Liver (tissue), 9 donors: ENCODE results near the gene OGDHL. TPM values are rescaled to one million over a fixed set of nuclear protein-coding genes. Genes with fewer than 3 reads are reported as not detected.

Experiments used
- DNase-seq: peaks from one replicate; pipeline ENCODE4 v3.0.0-alpha.2; 2017; ENCODE audit warnings: low spot score
- H3K27ac ChIP-seq, 2 donors: one replicate each; pipeline ENCODE4 v1.7.0; 2013; ENCODE audit warnings: inconsistent platforms in 2 of 2, low read length in 2 of 2, control low read depth in 1 of 2, low read depth in 1 of 2, mild to moderate bottlenecking in 1 of 2
- H3K27me3 ChIP-seq, 4 donors: one replicate each; pipeline versions ENCODE4 v1.6.1 to v1.7.0; 2013; ENCODE audit warnings: low read length in 3 of 4, inconsistent platforms in 1 of 4, mild to moderate bottlenecking in 1 of 4, moderate library complexity in 1 of 4; ENCODE audit not compliant: control insufficient read depth in 4 of 4, insufficient read depth in 4 of 4
- H3K36me3 ChIP-seq, 4 donors: one replicate each; pipeline versions ENCODE4 v1.6.1 to v1.7.0; 2013; ENCODE audit warnings: low read length in 3 of 4, mild to moderate bottlenecking in 3 of 4, low read depth in 1 of 4, moderate library complexity in 1 of 4; ENCODE audit not compliant: control insufficient read depth in 4 of 4, insufficient read depth in 3 of 4
- H3K4me1 ChIP-seq, 4 donors: one replicate each; pipeline versions ENCODE4 v1.6.1 to v1.7.0; 2013; ENCODE audit warnings: low read length in 3 of 4, mild to moderate bottlenecking in 3 of 4, moderate library complexity in 1 of 4; ENCODE audit not compliant: control insufficient read depth in 4 of 4, insufficient read depth in 4 of 4
- H3K4me3 ChIP-seq, 3 donors: one replicate each; pipeline versions ENCODE4 v1.6.1 to v1.7.0; 2013; ENCODE audit warnings: low read length in 3 of 3, control low read depth in 1 of 3, low read depth in 1 of 3, mild to moderate bottlenecking in 1 of 3
- H3K9ac ChIP-seq, 2 donors: one replicate each; pipeline ENCODE4 v1.7.0; 2013; ENCODE audit warnings: low read length in 2 of 2, mild to moderate bottlenecking in 2 of 2, moderate library complexity in 2 of 2, control low read depth in 1 of 2, low read depth in 1 of 2
- H3K9me3 ChIP-seq, 4 donors: one replicate each; pipeline versions ENCODE4 v1.6.1 to v1.7.0; 2013; ENCODE audit warnings: low read length in 3 of 4; ENCODE audit not compliant: control insufficient read depth in 4 of 4
- ATF3 ChIP-seq: IDR thresholded peaks from 2 replicates; pipeline ENCODE4 v1.6.1; 2016; ENCODE audit warnings: antibody characterized with exemption
- EGR1 ChIP-seq, 2 donors: IDR thresholded peaks; 2 replicates each; pipeline ENCODE4 v1.6.1; 2016 to 2018; ENCODE audit warnings: antibody characterized with exemption in 2 of 2, low read depth in 2 of 2
- FOXA1 ChIP-seq: IDR thresholded peaks from 2 replicates; pipeline ENCODE4 v1.6.1; 2016; ENCODE audit warnings: antibody characterized with exemption
- FOXA2 ChIP-seq: IDR thresholded peaks from 2 replicates; pipeline ENCODE4 v1.6.1; 2016; ENCODE audit warnings: antibody characterized with exemption
- GABPA ChIP-seq, 2 donors: IDR thresholded peaks in 1 of 2; conservative IDR thresholded peaks in 1 of 2; 2 replicates each; pipeline ENCODE4 v1.6.1; 2016; ENCODE audit warnings: antibody characterized with exemption in 2 of 2, mild to moderate bottlenecking in 1 of 2, moderate library complexity in 1 of 2
- HNF4G ChIP-seq: IDR thresholded peaks from 2 replicates; pipeline ENCODE4 v1.6.1; 2016; ENCODE audit warnings: antibody characterized with exemption
- JUND ChIP-seq, 2 donors: IDR thresholded peaks; 2 replicates each; pipeline ENCODE4 v1.6.1; 2016; ENCODE audit warnings: antibody characterized with exemption in 2 of 2
- NR2F2 ChIP-seq: IDR thresholded peaks from 2 replicates; pipeline ENCODE4 v1.6.1; 2016; ENCODE audit warnings: antibody characterized with exemption
- RAD21 ChIP-seq, 2 donors: IDR thresholded peaks; 2 replicates each; pipeline ENCODE4 v1.6.1; 2016; ENCODE audit warnings: antibody characterized with exemption in 2 of 2, mild to moderate bottlenecking in 2 of 2
- RXRA ChIP-seq, 2 donors: IDR thresholded peaks; 2 replicates each; pipeline ENCODE4 v1.6.1; 2017 to 2018; ENCODE audit warnings: antibody characterized with exemption in 2 of 2, mild to moderate bottlenecking in 1 of 2
- TAF1 ChIP-seq: conservative IDR thresholded peaks from 2 replicates; pipeline ENCODE4 v1.6.1; 2016; ENCODE audit warnings: antibody characterized with exemption, mild to moderate bottlenecking
- WGBS: extraction: QIAGEN DNeasy Blood & Tissue Kit; methylation state at CpG from one replicate; pipeline ENCODE4 v1.1.7; 2013; 5-methylcytosine and 5-hydroxymethylcytosine counted together
- polyA plus RNA-seq, 2 donors: library from polyadenylated mRNA; stranded (reverse) in 1 of 2; unstranded in 1 of 2; fragments of 200-250 nt in 1 of 2; fragments of >200 nt in 1 of 2; fragmentation: Nextera tagmentation in 1 of 2; extraction: Ambion mirVana in 1 of 2; gene quantifications; one replicate each; pipeline versions ENCODE4 v1.2.1 to v1.2.3, GENCODE V29; 2013 to 2015
- total RNA-seq, 2 donors: library from RNA; depleted of rRNA; stranded (reverse); fragments of >200 nt; gene quantifications; one replicate each; pipeline ENCODE4 v1.2.3, GENCODE V29; 2014
- TF ChIP-seq, protein P1 (sequence below): IDR thresholded peaks from 2 replicates; pipeline ENCODE4 v1.6.1; 2016; ENCODE audit warnings: antibody characterized with exemption, mild to moderate bottlenecking
- TF ChIP-seq, protein P2 (sequence below): IDR thresholded peaks from 2 replicates; pipeline ENCODE4 v1.6.1; 2016; ENCODE audit warnings: antibody characterized with exemption
- donor health status: healthy.
- donor health status: healthy.
- donor health status: healthy.
- donor health status: healthy.
- donor health status: healthy.

Gene OGDHL
- total and polyA plus RNA-seq, 4 donors = 5.2 to 67.9 (median 49.7) TPM

DNA sequence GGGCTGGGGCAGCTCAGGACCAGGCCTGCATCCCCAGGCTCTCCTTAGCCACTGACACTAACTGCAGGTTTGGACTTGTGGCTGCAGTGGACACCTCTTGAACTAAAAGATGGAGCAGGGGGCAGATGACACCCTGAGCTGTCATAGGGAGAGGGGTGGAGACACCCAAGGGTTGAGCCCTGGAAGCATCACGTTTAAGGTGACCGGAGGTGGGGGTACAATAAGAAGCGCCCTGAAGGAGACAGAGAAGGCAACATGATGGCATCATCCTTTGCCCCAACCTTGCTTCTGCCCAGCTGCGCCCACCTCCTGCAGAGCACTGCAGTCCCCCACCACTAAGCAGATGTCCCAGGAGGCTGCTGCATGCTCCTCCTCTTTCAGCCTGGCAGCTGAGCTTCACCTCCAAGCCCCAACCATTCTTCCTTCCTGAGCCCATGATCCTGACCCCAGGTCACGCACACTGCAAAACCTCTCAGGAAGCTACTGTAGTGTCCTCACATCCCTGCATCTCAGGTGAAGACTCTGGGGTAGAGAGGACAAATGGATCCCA, 25.5 kb downstream of the OGDHL start:
- Histone ChIP-seq H3K27me3 (no peaks in the 10 kb centered on the region), H3K36me3 (peaks cover 9 to 69% (median 33%) of the 10 kb centered on the region in 4 donors), H3K9me3 (no peaks in the 10 kb centered on the region), H3K27ac (no peak overlapping the region), H3K9ac (no peak overlapping the region), H3K4me3 (no peak overlapping the region), H3K4me1 (no peaks in the 10 kb centered on the region)
- DNase-seq = no peak
- 94% methylated on average over 5 of the region's 5 CpGs for WGBS
- TF ChIP-seq NR2F2 = no peak
- TF ChIP-seq, protein P1, sequence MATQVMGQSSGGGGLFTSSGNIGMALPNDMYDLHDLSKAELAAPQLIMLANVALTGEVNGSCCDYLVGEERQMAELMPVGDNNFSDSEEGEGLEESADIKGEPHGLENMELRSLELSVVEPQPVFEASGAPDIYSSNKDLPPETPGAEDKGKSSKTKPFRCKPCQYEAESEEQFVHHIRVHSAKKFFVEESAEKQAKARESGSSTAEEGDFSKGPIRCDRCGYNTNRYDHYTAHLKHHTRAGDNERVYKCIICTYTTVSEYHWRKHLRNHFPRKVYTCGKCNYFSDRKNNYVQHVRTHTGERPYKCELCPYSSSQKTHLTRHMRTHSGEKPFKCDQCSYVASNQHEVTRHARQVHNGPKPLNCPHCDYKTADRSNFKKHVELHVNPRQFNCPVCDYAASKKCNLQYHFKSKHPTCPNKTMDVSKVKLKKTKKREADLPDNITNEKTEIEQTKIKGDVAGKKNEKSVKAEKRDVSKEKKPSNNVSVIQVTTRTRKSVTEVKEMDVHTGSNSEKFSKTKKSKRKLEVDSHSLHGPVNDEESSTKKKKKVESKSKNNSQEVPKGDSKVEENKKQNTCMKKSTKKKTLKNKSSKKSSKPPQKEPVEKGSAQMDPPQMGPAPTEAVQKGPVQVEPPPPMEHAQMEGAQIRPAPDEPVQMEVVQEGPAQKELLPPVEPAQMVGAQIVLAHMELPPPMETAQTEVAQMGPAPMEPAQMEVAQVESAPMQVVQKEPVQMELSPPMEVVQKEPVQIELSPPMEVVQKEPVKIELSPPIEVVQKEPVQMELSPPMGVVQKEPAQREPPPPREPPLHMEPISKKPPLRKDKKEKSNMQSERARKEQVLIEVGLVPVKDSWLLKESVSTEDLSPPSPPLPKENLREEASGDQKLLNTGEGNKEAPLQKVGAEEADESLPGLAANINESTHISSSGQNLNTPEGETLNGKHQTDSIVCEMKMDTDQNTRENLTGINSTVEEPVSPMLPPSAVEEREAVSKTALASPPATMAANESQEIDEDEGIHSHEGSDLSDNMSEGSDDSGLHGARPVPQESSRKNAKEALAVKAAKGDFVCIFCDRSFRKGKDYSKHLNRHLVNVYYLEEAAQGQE = no peak

DNA sequence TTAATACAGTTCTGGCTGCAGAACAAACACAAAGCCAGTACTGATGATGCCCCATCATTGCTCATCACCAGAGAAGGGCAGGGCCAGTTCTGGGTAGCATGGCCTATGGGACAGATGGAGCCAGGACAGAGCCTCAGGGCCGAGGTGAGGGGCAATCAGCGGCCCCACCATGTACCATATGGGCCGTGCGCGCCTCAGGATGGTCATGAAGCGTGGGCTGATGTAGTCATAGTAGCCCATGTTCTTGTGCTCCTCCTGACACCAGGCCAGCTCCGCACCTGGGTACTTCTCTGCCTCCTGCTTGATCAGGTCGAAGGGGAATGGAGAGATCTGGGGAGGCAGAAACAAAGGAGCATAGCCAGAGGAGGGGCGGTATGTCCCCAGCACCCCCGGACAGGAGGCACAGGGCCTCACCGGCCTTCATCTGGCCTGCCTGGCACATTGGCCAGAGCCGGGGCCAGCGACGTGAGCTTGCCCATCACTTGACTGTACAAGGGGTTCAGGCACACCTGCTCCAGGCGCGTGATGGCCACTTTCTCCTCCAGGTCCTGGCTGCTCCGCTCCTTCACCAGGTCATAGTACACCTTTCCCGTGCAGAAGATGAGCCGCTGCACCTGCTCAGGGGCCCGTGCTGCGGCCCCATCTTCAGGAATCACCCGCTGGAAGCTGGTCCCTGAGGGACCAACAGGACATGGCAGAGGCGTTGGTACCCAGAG, 26.1 kb downstream of the OGDHL start:
- Histone ChIP-seq H3K4me1 (no peaks in the 10 kb centered on the region), H3K9ac (no peak overlapping the region), H3K9me3 (no peaks in the 10 kb centered on the region), H3K27me3 (no peaks in the 10 kb centered on the region), H3K36me3 (peaks cover 9 to 63% (median 31%) of the 10 kb centered on the region in 4 donors), H3K4me3 (no peak overlapping the region), H3K27ac (no peak overlapping the region)
- 94% methylated on average over 23 of the region's 23 CpGs for WGBS
- no peak for DNase-seq
- TF ChIP-seq ATF3 (no peak), TAF1 (no peak), RXRA (IDR thresholded peaks at IDR 0.05) (no peak), JUND (IDR thresholded peaks at IDR 0.05) (no peak), NR2F2 (no peak), EGR1 (IDR thresholded peaks at IDR 0.05; ENCODE audit: low read depth in 2 of 2) (no peak), GABPA (IDR thresholded peaks at IDR 0.05 in 1 of 2, conservative IDR thresholded peaks at IDR 0.05 in 1 of 2) (no peak), FOXA2 (no peak), FOXA1 (no peak), RAD21 (IDR thresholded peaks at IDR 0.05) (no peak), HNF4G (no peak)
- TF ChIP-seq, protein P2, sequence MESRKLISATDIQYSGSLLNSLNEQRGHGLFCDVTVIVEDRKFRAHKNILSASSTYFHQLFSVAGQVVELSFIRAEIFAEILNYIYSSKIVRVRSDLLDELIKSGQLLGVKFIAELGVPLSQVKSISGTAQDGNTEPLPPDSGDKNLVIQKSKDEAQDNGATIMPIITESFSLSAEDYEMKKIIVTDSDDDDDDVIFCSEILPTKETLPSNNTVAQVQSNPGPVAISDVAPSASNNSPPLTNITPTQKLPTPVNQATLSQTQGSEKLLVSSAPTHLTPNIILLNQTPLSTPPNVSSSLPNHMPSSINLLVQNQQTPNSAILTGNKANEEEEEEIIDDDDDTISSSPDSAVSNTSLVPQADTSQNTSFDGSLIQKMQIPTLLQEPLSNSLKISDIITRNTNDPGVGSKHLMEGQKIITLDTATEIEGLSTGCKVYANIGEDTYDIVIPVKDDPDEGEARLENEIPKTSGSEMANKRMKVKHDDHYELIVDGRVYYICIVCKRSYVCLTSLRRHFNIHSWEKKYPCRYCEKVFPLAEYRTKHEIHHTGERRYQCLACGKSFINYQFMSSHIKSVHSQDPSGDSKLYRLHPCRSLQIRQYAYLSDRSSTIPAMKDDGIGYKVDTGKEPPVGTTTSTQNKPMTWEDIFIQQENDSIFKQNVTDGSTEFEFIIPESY = no peak
